ENCODE data around the gene EPC1. TPM values are rescaled to one million over a fixed set of nuclear protein-coding genes. Genes with fewer than 3 reads are reported as not detected.

The EPC1 gene
- total and polyA plus RNA-seq, 9 of the 15 experiments (the other 6 are each of a cell fraction or from before 2014, with no cell fraction given): 7.0 to 43.6 (median 16.1) TPM

GRCh38 chr10:32348297-32349198, 1.6 kb upstream of the EPC1 start (continued):
- TF ChIP-seq AFF4 (CRISPR knock-in tag; IDR thresholded peaks at IDR 0.05): no peak
- TF ChIP-seq HCFC1 (IDR thresholded peaks at IDR 0.05; ENCODE audit: low read depth, low read length): no peak
- TF ChIP-seq SNIP1 (IDR thresholded peaks at IDR 0.05; ENCODE audit: low read depth): no peak
- peak; percentile 25; the same call in 1 of the 2 replicates for TF ChIP-seq POLR2A (conservative IDR thresholded peaks at IDR 0.05)
- TF ChIP-seq NR4A1 (CRISPR knock-in tag; IDR thresholded peaks at IDR 0.05): no peak
- TF ChIP-seq NR4A1 (tag; IDR thresholded peaks at IDR 0.05): no peak
- no peak for TF ChIP-seq NFIX (CRISPR knock-in tag; IDR thresholded peaks at IDR 0.05; ENCODE audit: low read depth)
- no peak for TF ChIP-seq DNMT1 (IDR thresholded peaks at IDR 0.05)
- no peak for TF ChIP-seq ZNF23 (CRISPR knock-in tag; IDR thresholded peaks at IDR 0.05)
- no peak for TF ChIP-seq ERF (CRISPR knock-in tag; IDR thresholded peaks at IDR 0.05)
- no peak for TF ChIP-seq HLTF (IDR thresholded peaks at IDR 0.05)
- TF ChIP-seq ZBTB43 (CRISPR knock-in tag; IDR thresholded peaks at IDR 0.05): no peak
- TF ChIP-seq ATF2 (CRISPR knock-in tag; IDR thresholded peaks at IDR 0.05): no peak
- no peak for TF ChIP-seq KHSRP (IDR thresholded peaks at IDR 0.05)
- no peak for TF ChIP-seq BRF1 (IDR thresholded peaks at IDR 0.05; ENCODE audit: borderline replicate concordance, extremely low read depth, insufficient read length)
- TF ChIP-seq ZNF512 (tag; IDR thresholded peaks at IDR 0.05): no peak
- no peak for TF ChIP-seq PYGO2 (tag; IDR thresholded peaks at IDR 0.05)
- 0 out of 2 replicates have a peak, but pooled peaks have one; percentile 33 for TF ChIP-seq FOSL1 (tag; conservative IDR thresholded peaks at IDR 0.05)
- TF ChIP-seq NR2C1 (IDR thresholded peaks at IDR 0.05): no peak
- TF ChIP-seq NR2C1 (tag; IDR thresholded peaks at IDR 0.05): no peak
- no peak for TF ChIP-seq ZNF134 (CRISPR knock-in tag; conservative IDR thresholded peaks at IDR 0.05)
- TF ChIP-seq MYBL2 (IDR thresholded peaks at IDR 0.05; ENCODE audit: low read depth): no peak
- TF ChIP-seq MYBL2 (CRISPR knock-in tag; IDR thresholded peaks at IDR 0.05; ENCODE audit: borderline replicate concordance): no peak

Data from K562 (cell line).